ENCODE data around the gene SSBP2.
"Not testable (repeated sequence)": the region's sequence is repeated elsewhere in the genome, so short reads cannot be mapped to it uniquely, and the experiment has no call there.

The SSBP2 gene

DNA sequence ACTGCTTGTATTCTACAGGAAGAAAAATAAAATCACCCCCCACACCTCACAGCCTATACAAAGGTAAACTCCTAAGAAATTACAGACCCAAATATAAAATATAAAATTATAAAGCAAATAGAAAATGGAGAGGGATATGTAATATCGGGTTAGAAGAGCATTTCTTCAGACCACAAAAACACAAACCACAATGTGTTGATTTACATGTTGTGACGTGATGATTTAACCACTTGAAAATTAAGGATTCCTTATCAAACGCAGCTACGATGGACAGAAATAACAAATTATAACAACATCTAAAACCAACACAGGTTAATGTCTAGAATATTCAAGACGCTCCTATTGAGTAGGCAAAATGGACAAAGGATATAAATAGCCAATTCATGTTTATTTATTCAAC is 26.3 kb downstream of the SSBP2 start:
- H3K9ac ChIP-seq (ENCODE audit: low read depth, low read length), result no peak overlapping the region
- peaks cover 23% of the 10 kb centered on the region for H3K4me1 ChIP-seq (ENCODE audit: control insufficient read depth, insufficient read depth, low read length)
- no peaks in the 10 kb centered on the region for H3K27me3 ChIP-seq (ENCODE audit: control insufficient read depth, insufficient read depth, low read length)
- H3K9me3 ChIP-seq (ENCODE audit: control insufficient read depth, insufficient read depth, low read length), result no peaks in the 10 kb centered on the region
- H3K36me3 ChIP-seq (ENCODE audit: control insufficient read depth, insufficient read depth, low read length), result no peaks in the 10 kb centered on the region
- H3K4me3 ChIP-seq (ENCODE audit: low read depth, low read length), result no peak overlapping the region

DNA sequence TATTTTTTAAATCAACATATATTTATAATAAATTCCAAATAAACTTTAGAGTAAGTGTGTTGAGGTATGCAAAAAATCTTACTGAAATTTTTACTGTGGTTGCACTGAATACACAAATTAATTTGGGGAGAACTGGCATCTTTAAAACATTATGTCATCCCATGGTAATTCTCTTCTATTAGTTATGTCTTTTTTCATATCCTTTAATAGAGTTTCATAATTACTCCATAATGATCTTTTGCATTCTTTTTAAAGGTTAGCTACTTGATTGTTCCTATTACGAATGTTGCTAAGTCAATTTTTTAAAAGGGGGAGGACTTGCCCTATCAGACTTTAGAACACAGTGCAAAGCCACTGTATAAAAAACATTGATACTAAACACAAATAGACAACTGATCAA is 26.8 kb downstream of the SSBP2 start:
- no peaks in the 10 kb centered on the region for H3K9me3 ChIP-seq (ENCODE audit: control insufficient read depth, insufficient read depth, low read length)
- no peak overlapping the region for H3K9ac ChIP-seq (ENCODE audit: low read depth, low read length)
- no peaks in the 10 kb centered on the region for H3K36me3 ChIP-seq (ENCODE audit: control insufficient read depth, insufficient read depth, low read length)
- peaks cover 24% of the 10 kb centered on the region for H3K4me1 ChIP-seq (ENCODE audit: control insufficient read depth, insufficient read depth, low read length)
- H3K27me3 ChIP-seq (ENCODE audit: control insufficient read depth, insufficient read depth, low read length), result no peaks in the 10 kb centered on the region
- H3K4me3 ChIP-seq (ENCODE audit: low read depth, low read length), result no peak overlapping the region

DNA sequence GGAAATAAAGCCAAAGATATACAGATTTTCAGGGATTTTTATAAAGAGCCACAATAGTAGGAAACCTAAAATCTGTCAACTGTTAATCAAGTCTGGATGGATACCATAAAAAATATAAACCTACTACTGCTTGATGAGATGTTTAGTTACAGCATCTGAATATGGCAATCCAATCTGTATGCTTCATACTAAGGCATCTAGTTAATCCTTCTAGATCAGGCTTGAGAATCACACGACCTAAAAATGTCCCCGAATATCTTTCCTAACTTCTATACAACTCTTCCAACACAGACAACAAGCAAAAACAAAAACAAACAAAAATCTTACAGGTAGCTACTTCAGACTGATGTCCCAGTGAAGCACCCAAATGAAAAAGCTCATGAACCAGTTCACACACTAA is 29.8 kb downstream of the SSBP2 start:
- no peak overlapping the region for H3K9ac ChIP-seq (ENCODE audit: low read depth, low read length)
- peaks cover 28% of the 10 kb centered on the region for H3K4me1 ChIP-seq (ENCODE audit: control insufficient read depth, insufficient read depth, low read length)
- H3K4me3 ChIP-seq (ENCODE audit: low read depth, low read length), result no peak overlapping the region
- H3K9me3 ChIP-seq (ENCODE audit: control insufficient read depth, insufficient read depth, low read length), result no peaks in the 10 kb centered on the region
- H3K36me3 ChIP-seq (ENCODE audit: control insufficient read depth, insufficient read depth, low read length), result no peaks in the 10 kb centered on the region
- no peaks in the 10 kb centered on the region for H3K27me3 ChIP-seq (ENCODE audit: control insufficient read depth, insufficient read depth, low read length)

DNA sequence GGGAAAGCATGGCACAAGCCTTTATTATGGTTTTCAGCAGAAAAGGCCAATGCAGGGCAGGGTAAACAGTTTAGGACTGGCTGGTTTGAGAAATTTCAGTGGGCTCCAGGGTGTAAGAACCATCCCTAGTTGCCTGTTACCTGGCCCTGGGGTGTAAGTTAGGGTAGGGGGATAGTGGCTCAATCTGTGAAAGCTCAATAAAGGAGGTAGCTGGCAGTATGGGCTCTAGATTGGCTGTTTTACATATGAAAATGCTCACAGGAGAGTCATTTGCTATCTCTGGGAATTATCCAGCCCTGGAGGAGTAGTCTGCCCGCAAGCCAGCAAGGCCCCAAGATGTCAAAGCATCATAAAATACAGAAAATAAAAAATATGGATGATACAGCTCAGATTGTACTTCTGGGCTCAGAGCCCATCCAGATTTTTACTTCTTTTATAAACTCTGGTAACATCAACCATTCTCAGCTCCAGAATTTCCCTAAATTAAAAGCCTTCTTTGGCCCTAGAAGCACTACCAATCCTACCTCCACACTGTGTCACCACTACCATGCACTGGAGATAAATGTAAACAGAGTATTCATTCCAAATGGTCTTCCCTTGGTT is 31.1 kb downstream of the SSBP2 start:
- H3K9me3 ChIP-seq (ENCODE audit: control insufficient read depth, insufficient read depth, low read length), result no peaks in the 10 kb centered on the region
- peaks cover 28% of the 10 kb centered on the region for H3K4me1 ChIP-seq (ENCODE audit: control insufficient read depth, insufficient read depth, low read length)
- no peaks in the 10 kb centered on the region for H3K27me3 ChIP-seq (ENCODE audit: control insufficient read depth, insufficient read depth, low read length)
- no peaks in the 10 kb centered on the region for H3K36me3 ChIP-seq (ENCODE audit: control insufficient read depth, insufficient read depth, low read length)
- H3K4me3 ChIP-seq (ENCODE audit: low read depth, low read length), result no peak overlapping the region
- no peak overlapping the region for H3K9ac ChIP-seq (ENCODE audit: low read depth, low read length)

DNA sequence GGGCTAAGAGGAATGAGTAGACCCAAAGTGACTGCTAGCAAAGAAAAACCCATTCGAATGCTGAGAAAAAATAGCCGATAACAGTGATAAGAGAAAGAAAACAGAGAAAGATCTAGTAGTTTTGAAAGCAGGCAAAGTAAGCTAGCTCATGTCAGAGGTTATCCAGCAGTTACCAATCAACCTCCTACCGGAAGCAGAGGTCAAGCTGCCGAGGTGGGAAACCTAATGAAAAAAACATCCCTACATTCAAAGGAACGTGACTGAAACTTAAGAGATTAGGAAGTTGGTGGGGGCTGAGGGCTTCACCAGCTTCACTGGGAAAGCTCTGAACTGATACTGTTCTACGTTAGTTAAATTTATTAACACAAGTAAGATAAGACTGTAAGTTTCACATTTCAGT is 32.6 kb downstream of the SSBP2 start:
- Histone ChIP-seq H3K4me1 (ENCODE audit: control insufficient read depth, insufficient read depth, low read length) (peaks cover 25% of the 10 kb centered on the region), H3K27me3 (ENCODE audit: control insufficient read depth, insufficient read depth, low read length) (no peaks in the 10 kb centered on the region), H3K9ac (ENCODE audit: low read depth, low read length) (no peak overlapping the region), H3K4me3 (ENCODE audit: low read depth, low read length) (no peak overlapping the region), H3K9me3 (ENCODE audit: control insufficient read depth, insufficient read depth, low read length) (no peaks in the 10 kb centered on the region), H3K36me3 (ENCODE audit: control insufficient read depth, insufficient read depth, low read length) (no peaks in the 10 kb centered on the region)

DNA sequence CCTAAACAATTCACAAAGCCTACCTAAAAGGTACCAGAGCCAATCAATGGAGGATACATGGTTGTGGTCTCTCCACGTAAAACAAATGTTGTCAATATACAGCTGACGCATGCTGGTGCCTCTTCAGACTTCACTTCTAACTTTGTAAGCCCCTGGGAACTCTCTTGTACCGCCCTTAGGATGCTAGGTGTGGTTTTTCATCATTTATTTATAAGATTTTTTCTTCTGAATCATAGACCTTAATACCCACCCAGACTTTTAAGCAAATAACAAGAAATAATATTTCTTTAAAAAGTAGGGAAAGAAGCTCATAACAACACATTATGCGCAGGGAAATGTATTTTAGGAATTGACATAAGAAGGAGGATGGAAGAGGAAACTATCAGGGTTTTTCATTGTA is 33.0 kb downstream of the SSBP2 start:
- Histone ChIP-seq H3K4me3 (ENCODE audit: low read depth, low read length) (no peak overlapping the region), H3K36me3 (ENCODE audit: control insufficient read depth, insufficient read depth, low read length) (no peaks in the 10 kb centered on the region), H3K27me3 (ENCODE audit: control insufficient read depth, insufficient read depth, low read length) (no peaks in the 10 kb centered on the region), H3K9ac (ENCODE audit: low read depth, low read length) (no peak overlapping the region), H3K4me1 (ENCODE audit: control insufficient read depth, insufficient read depth, low read length) (peaks cover 23% of the 10 kb centered on the region), H3K9me3 (ENCODE audit: control insufficient read depth, insufficient read depth, low read length) (no peaks in the 10 kb centered on the region)

DNA sequence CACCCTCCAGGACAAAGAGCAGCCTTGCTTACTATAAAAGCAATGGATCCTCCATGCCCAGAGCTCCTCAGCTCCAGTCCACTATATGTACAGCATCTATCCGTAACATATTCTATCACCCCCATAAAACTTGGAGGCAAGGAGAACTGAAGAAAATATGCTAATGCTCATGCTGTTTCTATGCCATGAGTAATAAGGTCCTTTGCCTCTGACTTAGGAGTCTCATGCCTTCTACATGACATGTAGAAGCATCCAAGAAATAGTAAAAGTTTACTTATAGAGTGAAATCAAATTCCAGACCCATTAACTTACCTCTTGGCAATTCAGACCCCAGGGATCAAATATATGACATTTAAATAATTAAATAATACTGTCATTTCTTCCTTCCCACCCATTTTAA is 33.7 kb downstream of the SSBP2 start:
- Histone ChIP-seq H3K4me1 (ENCODE audit: control insufficient read depth, insufficient read depth, low read length) (peaks cover 18% of the 10 kb centered on the region), H3K9ac (ENCODE audit: low read depth, low read length) (no peak overlapping the region), H3K36me3 (ENCODE audit: control insufficient read depth, insufficient read depth, low read length) (no peaks in the 10 kb centered on the region), H3K27me3 (ENCODE audit: control insufficient read depth, insufficient read depth, low read length) (no peaks in the 10 kb centered on the region), H3K9me3 (ENCODE audit: control insufficient read depth, insufficient read depth, low read length) (no peaks in the 10 kb centered on the region), H3K4me3 (ENCODE audit: low read depth, low read length) (no peak overlapping the region)

DNA sequence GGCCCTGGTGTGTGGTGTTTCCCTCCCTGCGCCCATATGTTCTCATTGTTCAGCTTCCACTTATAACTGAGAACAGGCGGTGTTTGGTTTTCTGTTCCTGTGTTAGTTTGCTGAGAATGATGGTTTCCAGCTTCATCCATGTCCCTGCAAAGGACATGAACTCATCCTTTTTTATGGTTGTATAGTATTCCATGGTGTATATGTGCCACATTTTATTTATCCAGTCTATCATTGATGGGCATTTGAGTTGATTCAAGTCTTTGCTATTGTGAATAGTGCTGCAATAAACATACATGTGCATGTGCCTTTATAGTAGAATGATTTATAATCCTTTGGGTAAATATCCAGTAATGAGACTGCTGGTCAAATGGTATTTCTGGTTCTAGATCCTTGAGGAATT is 36.8 kb downstream of the SSBP2 start:
- H3K4me3 ChIP-seq (ENCODE audit: low read depth, low read length); H3K9me3 ChIP-seq (ENCODE audit: control insufficient read depth, insufficient read depth, low read length); H3K27me3 ChIP-seq (ENCODE audit: control insufficient read depth, insufficient read depth, low read length); H3K9ac ChIP-seq (ENCODE audit: low read depth, low read length); H3K36me3 ChIP-seq (ENCODE audit: control insufficient read depth, insufficient read depth, low read length); H3K4me1 ChIP-seq (ENCODE audit: control insufficient read depth, insufficient read depth, low read length): not testable (repeated sequence)

DNA sequence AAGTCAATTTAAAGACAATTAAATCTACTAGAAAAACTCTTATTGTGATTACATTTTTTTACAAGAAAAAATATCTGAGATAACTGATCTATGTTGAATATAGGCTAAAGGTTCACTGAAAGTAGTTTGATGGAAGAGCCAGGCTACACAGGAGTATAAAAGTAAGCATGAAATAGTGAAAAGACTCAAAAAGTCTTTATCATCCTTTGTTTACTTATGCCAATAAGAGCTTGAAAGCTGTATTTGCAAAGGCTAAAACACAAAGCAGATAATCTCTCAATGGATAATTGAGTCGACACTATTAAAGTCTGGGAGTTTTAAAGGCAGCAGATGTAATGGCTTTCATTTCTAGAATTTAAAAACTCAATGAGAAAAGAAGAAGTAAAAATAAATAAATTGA is 42.0 kb downstream of the SSBP2 start:
- Histone ChIP-seq H3K27me3 (ENCODE audit: control insufficient read depth, insufficient read depth, low read length) (no peaks in the 10 kb centered on the region), H3K4me1 (ENCODE audit: control insufficient read depth, insufficient read depth, low read length) (no peaks in the 10 kb centered on the region), H3K9ac (ENCODE audit: low read depth, low read length) (no peak overlapping the region), H3K36me3 (ENCODE audit: control insufficient read depth, insufficient read depth, low read length) (no peaks in the 10 kb centered on the region), H3K4me3 (ENCODE audit: low read depth, low read length) (no peak overlapping the region), H3K9me3 (ENCODE audit: control insufficient read depth, insufficient read depth, low read length) (no peaks in the 10 kb centered on the region)

DNA sequence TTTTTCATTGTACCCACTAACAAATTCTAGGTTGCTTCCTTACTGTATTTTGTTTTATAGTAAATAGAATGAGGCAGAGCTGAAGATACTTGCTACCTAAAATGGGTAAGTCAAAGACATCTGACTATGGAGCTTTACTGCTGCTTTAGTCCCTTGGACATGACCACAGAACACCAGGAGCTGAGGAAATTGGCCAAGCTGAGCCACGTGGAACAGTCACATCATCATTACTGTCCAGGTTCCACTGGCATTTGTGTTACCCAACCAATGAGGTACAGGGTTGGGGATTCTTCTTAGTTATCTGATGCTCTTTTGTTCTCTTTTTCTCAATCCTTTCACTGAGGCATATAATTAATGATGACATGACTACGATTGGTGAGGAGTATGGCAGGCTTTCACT is 47.1 kb downstream of the SSBP2 start:
- Histone ChIP-seq H3K4me1 (ENCODE audit: control insufficient read depth, insufficient read depth, low read length) (no peaks in the 10 kb centered on the region), H3K27me3 (ENCODE audit: control insufficient read depth, insufficient read depth, low read length) (no peaks in the 10 kb centered on the region), H3K36me3 (ENCODE audit: control insufficient read depth, insufficient read depth, low read length) (no peaks in the 10 kb centered on the region), H3K9me3 (ENCODE audit: control insufficient read depth, insufficient read depth, low read length) (no peaks in the 10 kb centered on the region), H3K4me3 (ENCODE audit: low read depth, low read length) (no peak overlapping the region), H3K9ac (ENCODE audit: low read depth, low read length) (no peak overlapping the region)

DNA sequence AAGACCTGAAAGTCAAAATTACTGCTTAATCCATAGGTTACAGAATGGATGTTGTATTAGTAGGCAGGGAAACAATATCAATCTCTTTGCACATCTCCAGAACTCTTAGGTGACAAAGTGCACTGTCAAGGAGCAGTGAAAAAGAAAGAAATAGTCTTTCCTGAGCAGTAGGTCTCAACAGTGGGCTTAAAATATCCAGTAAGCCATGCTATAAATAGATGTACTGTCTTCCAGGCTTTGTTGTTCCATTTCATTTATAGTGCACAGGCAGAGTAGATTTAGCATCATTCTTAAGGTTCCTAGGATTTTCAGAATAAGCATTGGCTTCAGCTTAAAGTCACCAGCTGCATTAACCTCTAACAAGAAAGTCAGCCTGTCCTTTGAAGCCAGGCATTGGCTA is 50.7 kb downstream of the SSBP2 start:
- Histone ChIP-seq H3K27me3 (ENCODE audit: control insufficient read depth, insufficient read depth, low read length) (no peaks in the 10 kb centered on the region), H3K9ac (ENCODE audit: low read depth, low read length) (no peak overlapping the region), H3K9me3 (ENCODE audit: control insufficient read depth, insufficient read depth, low read length) (no peaks in the 10 kb centered on the region), H3K4me3 (ENCODE audit: low read depth, low read length) (no peak overlapping the region), H3K4me1 (ENCODE audit: control insufficient read depth, insufficient read depth, low read length) (no peaks in the 10 kb centered on the region), H3K36me3 (ENCODE audit: control insufficient read depth, insufficient read depth, low read length) (no peaks in the 10 kb centered on the region)

DNA sequence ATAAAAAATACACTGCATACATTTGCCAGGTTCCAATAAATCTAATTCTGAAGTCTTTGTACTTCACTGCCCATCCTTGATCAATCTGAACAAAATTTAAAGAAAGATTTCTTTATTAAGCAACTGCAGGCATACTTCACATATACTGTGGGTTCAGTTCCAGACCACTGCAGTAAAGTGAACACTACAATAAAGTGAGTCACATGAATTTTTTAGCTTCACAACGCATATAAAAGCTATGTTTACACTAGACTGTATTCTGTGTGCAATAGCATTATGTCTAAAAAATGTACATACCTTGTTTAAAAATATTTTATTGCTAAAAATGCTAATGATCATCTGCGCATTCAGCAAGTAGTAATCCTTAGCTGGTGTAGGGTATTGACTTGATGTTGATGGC is 52.1 kb downstream of the SSBP2 start:
- no peaks in the 10 kb centered on the region for H3K9me3 ChIP-seq (ENCODE audit: control insufficient read depth, insufficient read depth, low read length)
- no peaks in the 10 kb centered on the region for H3K36me3 ChIP-seq (ENCODE audit: control insufficient read depth, insufficient read depth, low read length)
- H3K4me1 ChIP-seq (ENCODE audit: control insufficient read depth, insufficient read depth, low read length), result no peaks in the 10 kb centered on the region
- no peaks in the 10 kb centered on the region for H3K27me3 ChIP-seq (ENCODE audit: control insufficient read depth, insufficient read depth, low read length)
- H3K9ac ChIP-seq (ENCODE audit: low read depth, low read length), result no peak overlapping the region
- H3K4me3 ChIP-seq (ENCODE audit: low read depth, low read length), result no peak overlapping the region

Measured in iPS-15b (cell line).